PC-9 (cell line): ENCODE data around the gene LONP2.

ENCODE experiments used
- CTCF ChIP-seq: fragments of 200-600 bp; sonication (generic); conservative IDR thresholded peaks from 2 replicates; pipeline ENCODE4 v1.6.1; 2017; ENCODE audit warnings: mixed run types, antibody characterized with exemption, mild to moderate bottlenecking, moderate library complexity
- EZH2 ChIP-seq: fragments of 200-600 bp; sonication (generic); IDR thresholded peaks from 2 replicates; pipeline ENCODE4 v1.8.0; 2017; ENCODE audit warnings: antibody characterized with exemption, low read depth

GRCh38 chr16:48299471-48299870 lies 55.4 kb downstream of the LONP2 start:
- no peak for TF ChIP-seq CTCF
- TF ChIP-seq EZH2, result no peak
